GM19324 (cell line): ENCODE results near the gene MTCL3.
"Not testable (repeated sequence)": the region's sequence is repeated elsewhere in the genome, so short reads cannot be mapped to it uniquely, and the experiment has no call there.

Experiments
- ATAC-seq: cut with Tn5 transposase; IDR thresholded peaks from one replicate; pipeline ENCODE4 v1.9.1; 2021; ENCODE audit warnings: mild to moderate bottlenecking, moderate library complexity; ENCODE audit not compliant: unreplicated experiment, low FRiP score

Gene MTCL3

DNA sequence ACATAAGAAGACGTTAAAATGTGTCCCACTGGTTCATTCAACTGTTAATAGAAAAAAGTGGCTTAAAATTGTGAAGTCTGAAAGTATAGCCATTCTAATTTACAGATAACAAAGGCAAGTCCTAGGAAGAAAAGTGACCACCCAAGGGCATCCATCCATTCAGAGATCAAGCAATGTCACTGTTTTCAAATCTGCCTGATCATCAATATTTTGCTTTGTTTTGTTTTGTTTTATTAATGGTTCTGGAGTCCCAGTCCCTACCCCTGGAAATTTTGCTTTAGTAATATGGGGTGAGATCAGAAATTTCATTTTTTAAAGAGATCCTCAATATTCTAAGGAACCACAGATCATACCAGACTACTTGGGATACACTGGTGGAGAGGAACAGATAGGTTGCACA lies 77.3 kb downstream of the MTCL3 start:
- no peak for ATAC-seq

DNA sequence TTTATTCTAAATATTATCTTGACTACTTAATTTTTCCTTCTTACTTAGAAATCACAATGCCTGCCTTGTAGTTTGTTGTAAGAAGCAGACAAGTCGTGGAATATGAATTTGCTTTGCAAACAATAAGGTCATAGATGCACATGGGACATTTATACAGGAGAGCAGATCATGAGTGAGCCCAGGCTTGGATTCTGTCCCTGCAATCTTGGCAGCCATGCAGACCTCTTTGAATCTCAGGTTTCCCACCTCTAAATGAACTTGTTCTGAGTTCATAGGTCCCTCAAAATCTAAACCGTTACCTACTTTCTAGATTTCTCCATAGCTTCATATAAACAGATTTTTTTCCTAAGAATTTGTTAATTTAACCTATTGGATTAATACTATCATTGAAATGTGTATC lies 79.4 kb downstream of the MTCL3 start:
- no peak for ATAC-seq

DNA sequence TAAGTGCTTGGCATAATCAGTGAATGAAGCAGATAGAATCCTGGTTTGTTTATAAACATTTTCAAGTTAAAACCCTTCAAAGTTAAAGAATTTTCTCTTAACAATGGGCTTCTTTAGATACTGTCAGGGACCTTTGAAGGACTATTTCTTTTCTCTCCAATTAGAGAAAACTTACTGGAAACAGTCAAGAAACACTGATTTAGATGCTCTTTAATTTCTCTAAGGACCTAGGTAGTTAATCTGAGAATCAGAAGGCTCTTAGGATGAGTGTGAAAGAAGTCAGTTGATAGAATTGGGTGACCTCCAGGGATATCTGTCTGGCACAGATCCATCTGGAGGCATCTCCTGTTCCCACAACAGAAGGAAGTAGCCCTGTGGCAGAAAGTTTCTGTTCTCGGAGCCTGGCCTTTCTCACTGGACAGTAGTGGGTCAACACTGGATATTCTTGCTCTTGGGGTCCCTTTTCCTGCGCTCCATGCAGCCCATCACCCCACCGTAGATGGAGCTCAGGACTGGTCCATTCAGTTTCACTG lies 82.5 kb downstream of the MTCL3 start:
- no peak for ATAC-seq

DNA sequence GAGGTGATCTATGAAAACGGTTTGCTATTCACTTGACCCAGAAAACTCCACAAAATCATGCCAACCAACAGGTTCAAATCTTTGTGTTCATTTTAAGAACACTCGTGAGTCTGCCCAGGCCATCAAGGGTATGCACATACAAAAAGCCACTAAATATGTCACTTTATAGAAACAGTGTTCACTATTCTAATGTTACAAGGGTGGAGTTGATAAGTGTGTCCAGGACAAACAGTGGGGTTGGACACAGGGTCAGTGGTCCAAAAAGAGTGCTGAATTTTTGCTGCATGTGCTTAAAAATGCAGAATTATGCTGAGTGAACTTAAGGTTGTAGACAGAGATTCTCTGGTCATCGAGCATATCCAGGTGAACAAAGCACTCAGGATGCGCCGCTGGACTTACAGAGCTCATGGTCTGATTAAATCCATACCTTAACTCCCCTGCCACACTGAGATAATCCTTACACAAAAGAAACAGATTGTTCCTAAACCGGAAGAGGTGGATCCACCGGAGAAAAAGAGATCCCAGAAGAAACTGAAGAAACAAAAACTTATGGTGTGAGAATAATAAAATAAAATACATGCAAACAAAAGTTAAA lies 83.4 kb downstream of the MTCL3 start:
- no peak for ATAC-seq

DNA sequence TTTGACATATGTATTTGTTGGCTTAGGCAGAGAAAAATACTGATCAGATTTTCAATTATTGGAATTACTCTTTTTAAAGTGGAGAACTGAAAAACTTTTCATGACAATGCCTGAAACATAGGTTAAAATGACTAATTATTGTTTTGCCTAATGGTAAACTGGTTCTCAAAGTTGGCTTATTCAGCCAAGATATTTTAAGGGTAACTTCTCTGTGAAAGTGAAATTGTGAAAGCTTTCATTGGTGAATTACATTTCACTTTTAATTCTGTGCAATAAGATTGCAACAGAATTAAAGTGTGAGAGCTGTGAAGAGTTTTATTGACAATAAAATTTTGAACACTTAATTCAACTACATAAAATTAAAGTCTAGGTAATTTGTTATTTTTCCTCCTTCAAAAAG lies 84.5 kb downstream of the MTCL3 start:
- no peak for ATAC-seq

DNA sequence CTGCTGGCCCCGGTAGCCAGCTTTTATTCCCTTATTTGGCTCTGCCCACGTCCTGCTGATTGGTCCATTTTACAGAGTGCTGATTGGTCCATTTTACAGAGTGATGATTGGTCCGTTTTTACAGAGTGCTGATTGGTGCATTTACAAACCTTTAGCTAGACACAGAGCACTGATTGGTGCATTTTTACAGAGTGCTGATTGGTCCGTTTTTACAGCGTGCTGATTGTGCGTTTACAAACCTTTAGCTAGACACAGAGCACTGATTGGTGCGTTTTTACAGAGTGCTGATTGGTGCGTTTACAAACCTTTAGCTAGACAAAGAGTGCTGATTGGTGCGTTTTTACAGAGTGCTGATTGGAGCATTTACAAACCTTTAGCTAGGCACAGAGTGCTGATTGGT lies 90.6 kb downstream of the MTCL3 start:
- ATAC-seq = not testable (repeated sequence)

DNA sequence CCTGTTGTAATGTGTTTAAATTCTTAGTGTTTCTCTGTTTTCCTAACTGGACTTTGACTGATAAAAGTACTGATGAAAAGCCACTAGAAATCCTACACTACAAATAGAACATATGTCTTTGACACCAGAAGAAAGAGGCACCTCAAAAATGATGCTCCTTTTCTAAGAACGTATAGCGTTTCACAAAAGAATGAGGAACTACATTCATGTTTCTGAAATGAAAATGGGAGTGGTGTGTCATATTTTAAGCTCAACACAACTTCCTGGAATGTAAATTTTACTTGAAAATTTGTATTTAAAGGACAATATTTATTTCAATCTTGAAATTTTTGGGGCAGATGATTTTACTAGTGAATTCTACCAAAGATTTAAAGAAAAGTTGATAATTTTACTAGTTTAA lies 95.2 kb downstream of the MTCL3 start:
- ATAC-seq = no peak
